ENCODE measurements around the gene ZNF766.

ZNF766 gene

GRCh38 chr19:52269338-52270261 lies at the start of gene ZNF766:
Gene ZNF766, plus strand, starts transcription at chr19:52269587. Its CDS starts 27 bp downstream, at chr19:52269614.
- TF ChIP-seq FOXM1 (IDR thresholded peaks at IDR 0.05; ENCODE audit: borderline replicate concordance, low read depth) (no peak), EP300 (IDR thresholded peaks at IDR 0.05; ENCODE audit: borderline replicate concordance) (no peak), NFIC (IDR thresholded peaks at IDR 0.05) (no peak), ZBTB7A (IDR thresholded peaks at IDR 0.05; ENCODE audit: low read depth) (no peak), EGR1 (IDR thresholded peaks at IDR 0.05) (no peak), CREB1 (IDR thresholded peaks at IDR 0.05; ENCODE audit: low read depth) (no peak; the same call in 1 of the 2 replicates), RAD21 (IDR thresholded peaks at IDR 0.05; ENCODE audit: low read depth) (no peak), TEAD4 (IDR thresholded peaks at IDR 0.05) (peak; percentile 16; the same call in 1 of the 2 replicates), YY1 (IDR thresholded peaks at IDR 0.05; ENCODE audit: low read depth) (peak; percentile 72), CEBPB (IDR thresholded peaks at IDR 0.05) (peak; percentile 91), MAX (IDR thresholded peaks at IDR 0.05) (peak; percentile 76), TCF12 (IDR thresholded peaks at IDR 0.05; ENCODE audit: low read depth) (no peak), TAF1 (IDR thresholded peaks at IDR 0.05; ENCODE audit: low read depth) (peak; percentile 77)

GRCh38 chr19:52219611-52220010 lies 49.8 kb upstream of the ZNF766 start:
- TF ChIP-seq ZBTB7A (IDR thresholded peaks at IDR 0.05; ENCODE audit: low read depth) = no peak
- TF ChIP-seq FOXM1 (IDR thresholded peaks at IDR 0.05; ENCODE audit: borderline replicate concordance, low read depth) = no peak
- TF ChIP-seq REST (IDR thresholded peaks at IDR 0.05; ENCODE audit: low read depth) = no peak
- no peak for TF ChIP-seq CEBPB (IDR thresholded peaks at IDR 0.05)
- TF ChIP-seq TCF12 (IDR thresholded peaks at IDR 0.05; ENCODE audit: low read depth) = no peak
- no peak for TF ChIP-seq YY1 (IDR thresholded peaks at IDR 0.05; ENCODE audit: low read depth)
- TF ChIP-seq TEAD4 (IDR thresholded peaks at IDR 0.05) = no peak
- no peak for TF ChIP-seq TAF1 (IDR thresholded peaks at IDR 0.05; ENCODE audit: low read depth)
- no peak for TF ChIP-seq EP300 (IDR thresholded peaks at IDR 0.05; ENCODE audit: borderline replicate concordance)

GRCh38 chr19:52221031-52221430 lies 48.4 kb upstream of the ZNF766 start:
- no peak for TF ChIP-seq FOXM1 (IDR thresholded peaks at IDR 0.05; ENCODE audit: borderline replicate concordance, low read depth)
- TF ChIP-seq EP300 (IDR thresholded peaks at IDR 0.05; ENCODE audit: borderline replicate concordance) = no peak
- TF ChIP-seq ZBTB7A (IDR thresholded peaks at IDR 0.05; ENCODE audit: low read depth) = no peak
- TF ChIP-seq CREB1 (IDR thresholded peaks at IDR 0.05; ENCODE audit: low read depth) = no peak
- TF ChIP-seq MAX (IDR thresholded peaks at IDR 0.05) = no peak
- no peak for TF ChIP-seq TAF1 (IDR thresholded peaks at IDR 0.05; ENCODE audit: low read depth)
- no peak for TF ChIP-seq TEAD4 (IDR thresholded peaks at IDR 0.05)
- no peak for TF ChIP-seq EGR1 (IDR thresholded peaks at IDR 0.05)
- TF ChIP-seq YY1 (IDR thresholded peaks at IDR 0.05; ENCODE audit: low read depth) = no peak
- TF ChIP-seq NFIC (IDR thresholded peaks at IDR 0.05) = no peak
- TF ChIP-seq RAD21 (IDR thresholded peaks at IDR 0.05; ENCODE audit: low read depth) = no peak
- no peak for TF ChIP-seq CEBPB (IDR thresholded peaks at IDR 0.05)
- TF ChIP-seq TCF12 (IDR thresholded peaks at IDR 0.05; ENCODE audit: low read depth) = no peak
- TF ChIP-seq REST (IDR thresholded peaks at IDR 0.05; ENCODE audit: low read depth) = no peak

GRCh38 chr19:52221831-52222375 lies 47.5 kb upstream of the ZNF766 start:
- TF ChIP-seq FOXM1 (IDR thresholded peaks at IDR 0.05; ENCODE audit: borderline replicate concordance, low read depth) (no peak), USF1 (IDR thresholded peaks at IDR 0.05) (no peak), MAX (IDR thresholded peaks at IDR 0.05) (no peak), REST (IDR thresholded peaks at IDR 0.05; ENCODE audit: low read depth) (no peak), TCF12 (IDR thresholded peaks at IDR 0.05; ENCODE audit: low read depth) (no peak), RAD21 (IDR thresholded peaks at IDR 0.05; ENCODE audit: low read depth) (no peak), YY1 (IDR thresholded peaks at IDR 0.05; ENCODE audit: low read depth) (no peak), TAF1 (IDR thresholded peaks at IDR 0.05; ENCODE audit: low read depth) (no peak), EP300 (IDR thresholded peaks at IDR 0.05; ENCODE audit: borderline replicate concordance) (no peak), NFIC (IDR thresholded peaks at IDR 0.05) (no peak), ZBTB7A (IDR thresholded peaks at IDR 0.05; ENCODE audit: low read depth) (no peak)
